Measurements from ENCODE around the gene LBH.
A peak's percentile ranks its signal among the peaks of the same experiment; 100 is the strongest.

LBH gene

DNA sequence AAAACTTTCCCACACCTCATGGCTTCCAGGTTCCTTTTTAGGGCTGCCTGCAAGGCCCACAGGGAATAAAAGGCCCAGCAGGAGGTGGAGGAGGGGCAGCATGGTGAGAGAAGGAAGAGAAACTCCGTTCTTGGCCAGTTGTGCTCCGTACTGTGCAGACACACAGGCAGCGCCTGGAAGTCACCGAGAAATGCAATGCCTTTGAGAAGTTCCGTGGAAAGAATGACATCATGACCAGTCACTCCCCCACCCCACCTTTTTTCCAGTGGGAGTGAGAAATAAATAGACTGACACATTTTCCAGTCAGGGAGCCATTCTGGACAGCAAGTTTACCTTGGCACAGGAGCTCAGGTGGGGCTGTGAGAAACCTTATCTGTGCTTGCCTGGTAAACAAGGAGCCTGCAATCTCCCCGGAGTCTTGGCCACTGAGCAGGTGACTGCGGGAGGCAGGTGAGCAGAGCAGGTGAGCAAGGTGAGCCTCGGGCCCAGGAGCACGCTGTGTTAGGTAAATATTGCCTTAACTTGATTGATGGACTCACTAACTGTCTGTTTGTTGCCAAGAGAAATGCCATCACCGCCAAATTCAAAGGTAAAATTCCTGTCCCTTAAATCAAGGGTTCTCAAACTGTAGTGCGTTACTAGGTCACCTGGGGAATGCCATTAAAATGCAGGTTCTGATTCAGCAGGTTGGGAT lies 13.5 kb upstream of the LBH start:
- DNase-seq: peak; percentile 92

DNA sequence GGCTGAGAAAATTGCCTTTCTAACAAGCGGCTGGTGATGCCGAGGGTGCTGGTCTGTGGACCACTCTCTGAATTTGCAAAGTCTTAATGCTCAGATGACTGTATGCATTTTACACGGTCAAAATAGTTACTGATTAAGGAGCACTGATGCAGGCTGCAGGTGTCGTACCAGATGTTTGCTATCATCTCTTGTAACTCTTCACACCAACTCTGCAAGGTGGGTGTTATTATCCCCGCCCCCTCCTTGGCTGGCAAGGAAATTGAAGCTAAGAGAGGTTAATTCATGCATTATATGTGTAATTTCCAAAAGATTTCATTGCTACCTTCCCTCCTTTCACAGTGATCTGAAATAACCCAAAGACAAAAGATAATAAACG lies 13.0 kb upstream of the LBH start:
- no peak for DNase-seq

DNA sequence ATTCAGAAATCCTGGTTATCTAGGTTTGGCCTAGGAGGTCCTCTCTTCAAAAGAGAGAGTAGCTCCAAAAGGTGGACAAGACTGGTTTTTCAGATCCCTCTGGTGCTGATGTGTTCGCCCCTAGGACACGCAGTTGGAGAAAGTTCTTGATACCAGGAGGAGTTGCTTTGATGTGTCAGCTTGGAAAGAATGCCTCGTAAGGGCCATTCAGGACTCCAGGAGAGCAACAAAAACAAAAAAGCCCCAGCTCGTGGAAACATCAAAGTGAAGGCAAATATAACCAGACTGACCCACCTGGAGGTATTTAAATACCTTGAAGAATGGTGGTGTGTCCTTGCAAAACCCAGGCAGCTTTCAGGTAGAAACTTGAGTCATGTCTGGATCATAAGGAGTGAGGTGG lies 12.5 kb upstream of the LBH start:
- DNase-seq: no peak

DNA sequence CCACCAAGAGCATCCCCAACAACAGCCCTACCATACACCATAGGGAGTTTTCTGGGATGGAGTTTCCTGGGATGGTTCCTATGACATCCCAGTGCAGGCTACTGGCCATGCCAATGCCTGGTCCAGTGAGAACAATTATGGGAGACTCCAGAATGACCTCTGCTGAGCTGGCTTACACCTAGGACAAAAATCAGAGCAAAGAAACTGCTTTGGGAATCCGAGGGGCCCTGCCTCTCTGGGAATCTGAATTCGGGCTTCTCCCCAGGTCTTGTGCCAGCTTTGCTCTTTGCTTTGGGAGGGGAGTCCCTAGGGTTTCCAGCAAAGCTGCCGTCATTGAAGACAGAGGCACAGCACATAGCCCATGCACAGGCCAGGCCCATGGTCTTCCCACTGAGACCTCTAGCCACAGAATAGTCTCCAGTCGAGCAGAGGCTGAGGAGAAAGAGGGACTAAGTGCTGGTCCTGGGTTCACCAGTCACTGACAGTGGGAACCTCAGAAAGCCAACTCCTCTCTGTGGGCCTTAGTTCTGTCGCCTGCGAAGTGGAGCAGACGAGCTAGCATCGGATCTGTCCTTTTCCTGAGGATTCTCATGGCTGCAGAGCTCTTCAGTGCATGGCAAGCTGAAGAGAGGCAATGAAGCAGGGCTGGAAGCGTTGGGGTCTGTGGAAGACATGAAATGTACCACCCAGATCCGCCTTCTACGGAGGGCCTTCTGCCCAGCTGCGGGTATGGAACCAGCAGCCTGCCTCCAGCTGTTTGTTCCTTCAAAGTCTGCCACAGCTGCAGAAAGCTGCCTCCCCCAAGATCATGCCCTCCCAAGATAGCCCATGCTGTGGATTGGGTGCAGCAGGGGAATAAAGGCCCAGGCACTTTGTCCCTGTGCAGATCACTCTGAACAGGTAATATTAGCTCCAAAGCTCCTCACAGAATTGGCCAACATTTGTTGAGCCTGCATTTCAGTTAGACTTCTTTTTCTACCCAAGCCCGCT lies 11.2 kb upstream of the LBH start:
- DNase-seq: no peak

DNA sequence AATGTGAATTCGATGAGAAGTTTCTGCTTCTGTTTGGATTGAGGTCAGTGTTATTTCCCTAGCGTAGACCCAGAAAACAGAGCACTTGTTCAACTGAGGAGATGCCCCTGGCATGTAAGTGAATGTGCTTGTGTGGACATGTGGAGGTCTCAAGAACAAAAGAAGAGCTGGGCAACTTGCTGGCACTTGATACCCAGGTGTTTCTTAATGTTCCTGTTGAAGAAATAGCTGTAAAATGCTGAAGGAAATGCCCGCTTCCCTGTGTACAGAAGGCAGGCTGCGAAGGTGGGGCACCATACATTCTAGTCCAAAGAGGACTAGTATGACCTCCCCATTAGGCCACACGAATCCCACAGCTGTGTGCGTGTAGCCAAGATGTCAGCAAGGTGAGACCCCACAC lies 9.8 kb upstream of the LBH start:
- no peak for DNase-seq

DNA sequence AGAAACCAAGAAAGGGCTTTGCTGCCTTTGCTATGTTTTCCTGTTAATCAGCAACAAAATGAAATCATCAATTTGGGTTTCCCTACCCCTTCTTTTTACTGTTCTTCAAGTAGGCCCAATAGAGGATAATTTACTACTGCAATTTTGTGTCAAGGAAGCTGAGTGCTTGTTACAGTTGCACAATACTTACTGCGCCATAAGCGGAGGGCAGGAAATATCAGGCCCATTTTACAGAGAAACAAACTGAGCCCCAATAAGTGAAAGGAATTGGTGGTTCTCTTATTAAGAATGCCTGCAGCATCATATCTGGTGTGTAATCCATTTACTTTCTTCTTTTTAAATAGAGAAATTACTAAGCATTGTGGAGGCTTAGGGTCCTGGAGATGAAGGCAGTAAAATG lies 9.3 kb upstream of the LBH start:
- DNase-seq: no peak

DNA sequence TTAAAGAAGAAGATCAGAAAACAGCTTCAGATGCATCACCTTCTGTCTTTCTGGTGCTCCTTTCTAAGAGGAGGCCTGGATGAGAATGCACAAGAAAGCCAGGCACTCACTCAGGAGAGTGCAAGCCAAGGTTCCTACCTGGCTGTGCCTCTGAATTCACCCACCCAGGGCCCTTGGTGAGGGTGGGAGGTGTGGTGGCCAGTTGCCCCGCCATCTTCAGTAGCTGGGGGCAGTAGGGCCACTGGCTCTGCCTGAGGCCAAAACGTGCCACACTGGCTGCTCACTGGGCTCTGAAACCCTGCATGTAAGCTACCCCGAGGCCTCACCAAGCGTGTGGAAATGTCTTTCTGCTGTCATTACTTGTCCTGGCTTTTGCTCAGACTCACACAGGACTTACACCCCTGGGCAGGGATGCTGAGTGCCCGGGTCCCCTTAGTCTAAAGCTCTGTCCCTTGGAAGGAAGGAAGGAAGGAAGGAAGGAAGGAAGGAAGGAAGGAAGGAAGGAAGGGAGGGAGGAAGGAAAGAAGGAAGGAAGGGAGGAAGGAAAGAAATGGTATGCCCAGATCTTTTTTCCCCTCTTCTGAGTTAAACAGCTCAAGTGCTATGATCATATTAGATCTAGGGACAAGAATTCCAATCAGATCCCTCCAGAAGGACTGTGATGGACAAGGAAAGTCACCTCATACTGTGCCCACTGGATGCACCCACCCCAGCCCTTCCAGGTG lies 8.5 kb upstream of the LBH start:
- DNase-seq: no peak

DNA sequence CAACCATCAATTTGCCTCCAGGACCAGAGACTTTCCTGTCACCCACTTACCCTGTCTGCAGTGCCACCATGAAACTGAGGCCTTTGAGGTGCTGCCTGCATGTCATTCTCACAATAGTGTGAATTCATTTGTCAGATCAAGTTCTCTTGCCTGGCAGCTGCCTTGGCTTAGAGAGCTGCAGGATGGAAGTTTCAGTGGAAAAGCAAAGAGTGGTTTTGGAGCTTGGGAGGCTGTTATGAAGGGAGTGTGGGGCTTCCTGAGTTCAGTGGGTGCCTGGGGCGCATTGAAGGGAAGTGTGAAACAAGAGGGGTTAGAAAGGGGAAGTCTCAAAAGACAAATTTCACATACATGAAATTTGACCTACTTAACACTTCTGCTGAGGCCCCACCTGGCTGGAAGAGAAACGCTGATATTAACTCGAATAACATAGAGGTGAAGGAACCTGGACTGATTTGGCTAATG lies 7.9 kb upstream of the LBH start:
- DNase-seq: no peak

DNA sequence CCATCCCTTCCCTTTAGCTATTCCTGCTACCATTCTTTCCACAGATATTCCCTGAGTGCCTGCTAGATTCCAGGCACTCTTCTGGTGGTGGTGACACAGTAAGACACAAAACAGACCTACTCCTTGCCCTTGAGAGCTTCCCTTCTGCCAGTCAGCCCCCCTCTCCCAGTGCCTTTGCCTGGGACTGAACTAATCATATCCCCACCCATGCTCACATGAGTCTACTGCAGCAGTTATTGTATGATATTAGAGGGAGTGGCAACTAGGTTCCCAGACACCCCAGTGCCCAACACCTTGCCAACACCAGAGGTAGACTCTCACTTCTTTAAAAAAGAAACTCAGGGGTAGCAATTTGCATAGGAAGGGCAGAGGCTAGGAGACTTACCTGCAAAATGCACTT lies 7.2 kb upstream of the LBH start:
- DNase-seq: no peak

DNA sequence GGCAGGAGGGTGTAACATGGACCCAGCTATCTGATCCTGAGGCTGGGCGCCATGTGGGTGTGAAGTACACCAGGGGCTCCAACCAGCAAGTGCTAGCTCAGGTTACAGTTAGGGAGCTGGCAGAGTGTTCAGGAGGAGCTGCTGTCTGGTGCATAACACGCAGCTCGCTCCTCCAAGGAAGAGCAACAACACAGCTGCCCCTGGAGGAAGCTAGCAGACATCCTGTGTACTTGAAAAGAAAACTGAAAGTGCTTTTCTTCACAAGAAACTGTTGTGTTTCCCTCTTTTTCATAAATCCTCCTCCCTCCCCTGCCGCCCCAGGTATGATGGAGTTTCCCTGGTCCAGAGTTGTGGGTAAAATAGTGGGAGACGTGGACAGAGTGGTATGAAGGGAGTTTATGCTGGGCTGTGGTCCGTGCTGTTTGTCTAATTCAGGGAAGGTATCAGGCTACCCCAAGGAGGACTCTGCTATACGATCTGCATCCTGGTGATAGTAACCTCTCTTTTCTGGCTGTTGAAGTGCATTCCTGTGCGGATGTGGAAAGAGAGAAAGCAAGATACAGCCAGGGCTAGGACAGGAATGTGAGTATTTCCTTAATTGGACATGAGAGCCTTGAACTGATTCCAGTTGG lies 6.1 kb upstream of the LBH start:
- no peak for DNase-seq

DNA sequence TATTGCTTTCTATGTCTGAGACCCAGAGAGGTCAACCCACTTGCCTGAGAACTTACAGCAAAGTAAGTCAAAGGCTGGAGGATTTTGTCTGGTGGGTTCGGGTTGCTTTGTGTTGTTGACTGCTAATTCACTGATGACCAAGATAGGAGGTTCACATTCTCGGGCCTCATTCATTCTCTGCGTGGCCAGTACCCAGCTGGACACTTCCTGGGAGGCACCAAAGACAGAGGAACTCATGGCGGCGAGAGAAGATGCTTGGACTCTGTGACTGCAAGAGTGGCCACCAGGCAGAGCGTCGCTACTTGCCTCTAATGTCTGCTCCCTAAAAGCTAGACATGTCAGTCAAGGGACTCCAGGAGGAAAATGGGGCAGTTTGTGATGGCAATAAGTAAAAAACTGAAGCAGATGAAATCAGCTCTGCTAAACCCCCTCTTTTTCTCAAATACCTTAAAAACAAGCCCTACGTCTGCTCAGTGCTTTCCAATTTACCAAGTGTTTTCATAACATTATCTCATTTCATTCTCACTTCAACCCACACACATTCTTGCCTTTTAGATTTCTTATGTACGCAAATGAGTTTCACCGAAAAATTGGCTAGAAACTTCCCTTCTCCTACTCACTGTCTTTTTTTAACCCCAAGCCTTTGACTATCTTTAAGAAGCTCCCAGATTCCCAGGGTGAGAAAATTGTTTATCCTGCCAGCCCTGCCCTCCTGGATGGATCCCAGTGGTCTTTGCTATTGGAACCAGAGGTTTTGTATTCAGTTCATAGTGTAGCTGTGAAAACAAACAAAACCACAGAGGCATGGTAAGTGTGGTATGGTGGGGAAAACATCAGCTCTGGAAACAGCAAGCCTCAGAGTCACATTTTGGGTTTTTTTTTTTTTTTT lies 4.9 kb upstream of the LBH start:
- DNase-seq: no peak

DNA sequence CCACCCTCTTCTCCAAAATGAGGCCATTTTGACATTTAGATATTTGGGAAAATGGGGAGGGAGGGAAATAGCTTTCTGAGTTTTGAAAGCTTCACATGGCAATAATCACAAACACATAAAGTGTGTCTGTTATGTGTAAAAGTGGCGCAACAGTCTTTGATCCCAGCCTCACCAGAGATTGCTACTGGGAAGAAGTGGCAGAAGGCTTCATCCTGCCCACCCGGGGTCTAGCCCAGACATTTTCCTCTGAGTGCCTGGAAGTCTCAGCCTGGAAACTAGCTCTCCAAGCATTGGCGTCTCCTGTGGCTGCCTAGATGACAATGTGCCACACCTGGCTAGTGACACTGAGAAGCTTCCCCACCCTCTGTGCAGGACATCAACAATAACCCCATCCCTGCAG lies 1.7 kb upstream of the LBH start:
- DNase-seq: no peak

DNA sequence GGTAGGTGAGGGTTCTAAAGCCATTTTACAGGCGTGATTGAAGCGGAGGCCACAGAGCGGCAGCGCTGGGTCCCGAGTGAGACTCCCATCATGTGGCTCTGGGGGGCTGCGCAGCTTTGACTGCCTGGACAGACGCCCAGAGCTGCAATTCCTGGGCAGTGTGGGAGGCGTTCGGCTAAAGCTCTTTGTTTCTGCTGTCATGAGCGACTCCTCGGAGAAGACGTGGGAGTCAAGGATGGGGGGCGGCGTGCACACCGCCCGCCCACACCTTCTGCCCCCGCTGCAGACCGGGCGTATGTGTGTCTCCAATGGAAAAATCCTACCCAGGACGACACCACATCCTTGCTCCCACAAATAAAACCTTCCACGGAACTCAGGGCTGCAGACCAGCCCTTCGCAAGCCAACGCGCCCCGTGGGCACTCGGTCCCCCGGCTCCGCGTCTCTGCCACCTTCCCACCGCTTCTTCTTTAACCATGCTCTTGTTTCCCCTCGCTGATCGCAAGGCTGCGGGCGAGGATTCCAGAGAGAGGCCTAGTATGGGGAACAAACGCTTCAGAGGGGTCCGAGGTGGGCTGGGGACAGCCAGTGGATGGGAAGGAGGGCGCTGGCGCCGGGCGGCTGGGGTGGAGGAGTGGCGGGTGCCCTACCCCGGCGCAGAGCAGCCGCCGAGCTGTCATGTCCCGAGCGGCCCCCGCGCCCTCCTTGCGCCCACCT lies 680 bp upstream of the LBH start:
- DNase-seq: no peak

DNA sequence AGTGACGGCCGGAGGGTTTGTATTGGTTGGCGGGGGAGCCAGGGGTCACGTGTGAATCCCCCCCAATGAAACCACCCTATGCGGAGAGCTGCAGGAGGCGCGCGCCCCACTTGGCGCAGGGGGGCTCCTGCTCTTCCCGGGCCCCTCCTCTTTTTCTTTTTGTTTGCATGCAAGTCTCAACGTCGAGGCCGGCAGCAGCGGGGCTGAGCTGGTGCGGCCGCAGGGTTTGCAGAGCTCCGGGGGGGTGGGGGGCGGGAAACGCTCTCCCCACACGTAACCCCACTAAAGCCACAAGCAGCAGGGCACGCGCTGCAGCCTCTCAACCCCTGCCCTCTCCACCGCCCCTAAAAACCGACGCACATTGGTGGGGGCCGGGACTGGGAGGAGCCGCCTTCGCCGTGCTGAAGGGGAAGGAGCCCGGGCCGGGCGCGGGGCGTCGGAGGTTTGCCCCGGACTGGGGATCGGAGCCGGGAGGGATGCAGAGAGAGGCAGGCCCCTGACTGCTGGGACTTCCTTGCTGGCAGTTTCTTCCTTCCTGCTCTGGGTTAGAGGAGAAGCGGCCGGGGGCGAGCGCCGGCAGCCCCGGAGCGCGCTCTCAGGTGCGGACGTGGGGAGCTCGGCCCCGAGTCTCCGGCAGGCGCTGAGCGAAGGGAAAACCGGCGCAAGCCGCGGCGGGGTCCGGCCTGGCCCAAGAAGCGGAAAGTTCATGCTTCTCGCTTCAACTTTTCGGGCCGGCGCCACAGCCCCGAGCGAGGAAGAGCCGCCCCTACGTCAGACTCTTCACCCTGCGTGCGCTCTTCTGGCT lies 864 bp downstream of the LBH start:
- DNase-seq: peak; percentile 78

DNA sequence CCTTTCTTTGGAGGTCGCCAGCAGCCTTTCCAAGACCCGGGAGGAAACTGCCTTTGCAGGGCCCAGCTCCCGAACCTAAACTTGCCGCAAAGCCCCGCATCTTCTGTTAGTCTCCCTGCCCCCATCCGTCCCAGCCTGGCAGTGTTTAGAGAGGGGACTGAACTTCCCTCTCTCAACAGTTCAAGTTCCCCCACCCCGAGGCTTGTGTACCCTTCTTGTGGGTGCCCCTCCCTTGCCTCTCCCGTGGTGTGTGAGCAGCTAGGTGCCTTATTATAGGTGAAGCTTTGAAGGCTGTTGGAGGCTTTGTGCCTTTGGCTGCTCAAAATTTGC lies 1.4 kb downstream of the LBH start:
- peak; percentile 50 for DNase-seq

DNA sequence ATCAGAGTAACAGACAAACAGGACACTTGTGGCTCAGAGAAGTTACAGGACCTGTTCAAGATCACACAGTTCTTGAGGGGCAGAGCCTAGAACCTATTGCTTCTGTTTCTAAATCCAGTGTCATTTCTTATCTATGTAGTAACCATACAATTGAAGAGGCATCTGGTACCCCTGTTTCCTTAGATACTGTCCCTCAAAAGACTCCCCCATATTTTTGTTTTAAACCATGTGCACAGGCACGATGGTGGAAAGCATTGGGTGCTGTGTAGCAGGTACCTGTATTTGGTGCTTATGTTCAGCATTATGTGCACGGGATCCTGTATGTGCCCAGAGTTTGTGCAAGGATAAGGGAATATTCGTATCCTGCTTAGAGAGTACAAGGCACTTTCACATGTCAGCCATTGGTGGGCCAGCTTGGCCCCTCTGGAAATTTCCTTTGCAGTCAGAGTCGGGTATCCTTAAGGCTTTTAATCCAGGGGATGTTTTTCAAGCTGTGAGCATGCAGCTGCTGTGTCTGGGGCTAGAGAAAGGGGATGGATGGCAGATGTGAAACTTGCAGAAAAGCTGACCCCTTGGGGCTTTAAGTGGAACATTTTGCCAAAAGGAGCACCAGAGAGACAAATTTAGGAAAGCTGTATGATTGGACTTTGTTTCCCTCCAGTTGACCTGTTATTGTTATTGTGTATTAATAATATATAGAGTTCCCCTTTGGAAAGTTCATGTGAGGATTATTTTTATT lies 2.1 kb downstream of the LBH start:
- no peak for DNase-seq

DNA sequence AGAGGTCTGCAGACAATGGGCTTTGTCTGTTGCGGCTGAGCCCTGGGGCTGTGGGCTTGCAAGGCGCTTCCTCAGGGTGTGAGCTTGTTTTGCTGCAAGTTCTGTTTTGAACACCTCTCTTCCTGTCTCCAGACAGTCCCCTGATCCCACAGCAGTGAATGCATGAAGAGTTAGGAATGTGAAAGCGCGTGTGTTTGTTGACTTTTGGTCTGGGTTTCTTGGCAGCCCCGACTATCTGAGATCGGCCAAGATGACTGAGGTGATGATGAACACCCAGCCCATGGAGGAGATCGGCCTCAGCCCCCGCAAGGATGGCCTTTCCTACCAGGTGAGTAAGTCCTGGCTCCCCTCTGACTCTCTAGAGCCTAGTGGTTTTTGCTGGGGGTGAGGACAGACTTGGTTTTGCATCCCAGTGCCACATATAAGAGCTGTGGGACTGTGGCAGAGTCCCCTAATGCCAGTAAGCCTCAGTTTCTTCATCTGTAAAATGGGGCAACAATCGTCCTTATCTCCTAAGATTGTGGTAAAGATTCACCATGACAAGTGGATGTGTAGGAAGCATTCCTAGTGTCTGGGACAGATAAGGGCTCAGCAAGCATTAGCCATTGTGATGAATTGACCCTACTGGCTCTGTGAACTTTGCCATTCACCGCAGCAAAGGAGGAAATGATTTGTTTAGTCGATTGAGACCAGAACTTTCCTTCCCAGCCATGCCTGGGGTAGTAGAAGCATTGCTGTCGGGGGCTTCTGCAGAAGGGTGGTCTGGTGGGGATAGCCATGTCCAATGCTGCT lies 3.0 kb downstream of the LBH start:
- DNase-seq: no peak

DNA sequence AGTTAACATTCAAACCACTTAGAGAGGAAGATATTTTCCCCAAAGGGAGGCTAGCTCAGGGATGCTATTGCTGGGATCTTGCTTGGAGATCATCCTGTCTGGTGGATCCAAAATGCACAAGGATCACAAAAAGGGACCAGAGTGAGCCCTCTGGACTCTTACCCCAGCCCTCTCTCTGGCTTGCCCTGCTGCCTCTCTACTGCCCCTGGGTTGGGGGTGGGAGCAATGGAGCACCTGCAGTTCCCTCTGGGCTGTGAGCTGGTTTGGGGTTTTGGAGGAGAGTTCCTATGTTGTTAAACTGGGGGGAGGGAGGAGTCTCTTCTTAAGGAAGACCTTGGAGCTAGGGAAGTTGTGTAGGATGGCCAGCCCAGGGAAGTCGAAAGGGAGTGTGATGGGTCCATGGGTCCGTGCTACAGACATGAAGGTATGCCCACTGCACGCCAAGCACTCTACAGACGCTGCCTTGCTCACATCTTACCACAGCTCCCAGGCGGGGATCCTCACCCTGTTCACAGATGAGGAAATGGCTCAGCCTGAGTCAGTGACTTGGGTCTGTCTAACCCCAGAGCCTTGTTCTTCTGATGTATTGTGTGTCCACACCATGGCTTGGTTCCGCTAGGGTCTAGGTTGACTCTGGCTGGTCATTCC lies 3.8 kb downstream of the LBH start:
- DNase-seq: no peak

Data from NCI-H345 (cell line).